DMS79 (cell line): ENCODE results near the gene CDC16.

Experiments
- DNase-seq: peaks from one replicate; lab custom pipeline; 2025; lab: John Stamatoyannopoulos, UW

CDC16 gene

DNA sequence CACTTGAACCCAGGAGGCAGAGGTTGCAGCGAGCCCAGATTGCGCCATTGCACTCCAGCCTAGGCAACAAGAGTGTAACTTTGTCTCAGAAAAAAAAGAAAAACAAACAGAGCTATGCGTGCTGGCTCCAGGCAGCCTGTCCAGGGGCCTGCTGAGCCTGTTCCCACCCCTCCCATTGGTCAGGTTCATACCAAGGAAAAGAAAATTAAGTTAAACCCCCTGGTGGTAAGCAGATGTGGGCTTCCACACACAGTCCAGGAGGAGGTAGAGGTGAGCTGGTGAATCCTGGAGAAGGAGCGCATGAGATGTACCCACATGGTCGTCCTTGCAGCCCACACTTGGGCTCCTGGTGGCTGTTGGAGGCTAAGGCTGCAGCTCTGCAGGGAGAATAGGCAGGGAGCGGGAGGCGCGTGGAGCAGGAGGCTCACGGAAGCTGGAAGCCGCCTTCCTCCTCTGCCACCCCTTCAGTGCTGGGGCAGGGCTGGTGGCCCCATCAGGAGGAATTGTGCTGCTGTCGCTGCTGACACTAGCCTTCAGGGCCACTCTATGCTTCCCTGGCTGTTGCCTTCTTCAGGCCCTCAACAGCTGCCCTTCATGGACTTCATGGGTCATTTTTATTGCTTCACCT lies 69.1 kb downstream of the CDC16 start:
- DNase-seq: no peak

DNA sequence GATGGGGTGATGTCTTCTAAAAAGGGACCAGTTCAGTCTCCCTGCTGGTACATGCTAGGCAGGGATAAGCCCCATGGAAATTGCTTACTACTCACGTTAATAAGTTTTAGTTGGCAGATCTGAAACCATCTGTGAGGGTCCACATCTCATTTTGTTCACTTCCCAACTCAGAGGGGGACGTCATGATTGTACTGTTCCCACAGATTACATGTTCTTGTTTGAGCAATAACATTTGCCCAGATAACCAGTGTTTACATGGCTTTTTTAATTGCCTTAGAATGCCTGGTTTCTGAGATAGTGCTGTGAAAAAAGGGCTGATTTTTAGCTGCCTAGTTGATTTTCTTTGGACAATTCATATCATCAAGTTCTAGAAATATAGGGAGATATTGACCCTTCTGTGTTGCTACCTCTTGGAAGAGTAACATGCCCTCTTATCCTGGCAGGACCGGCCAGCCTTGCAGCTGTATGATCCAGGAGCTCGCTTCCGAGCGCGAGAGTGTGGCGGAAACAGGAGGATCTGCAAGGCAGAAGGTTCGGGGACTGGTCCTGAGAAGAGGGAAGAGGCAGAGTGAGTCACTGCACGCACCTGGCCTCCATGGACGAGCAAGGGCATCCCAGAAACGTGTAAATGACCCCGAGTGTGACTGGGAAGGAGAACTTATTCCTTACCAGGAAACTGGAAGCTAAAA lies 69.8 kb downstream of the CDC16 start:
- no peak for DNase-seq

DNA sequence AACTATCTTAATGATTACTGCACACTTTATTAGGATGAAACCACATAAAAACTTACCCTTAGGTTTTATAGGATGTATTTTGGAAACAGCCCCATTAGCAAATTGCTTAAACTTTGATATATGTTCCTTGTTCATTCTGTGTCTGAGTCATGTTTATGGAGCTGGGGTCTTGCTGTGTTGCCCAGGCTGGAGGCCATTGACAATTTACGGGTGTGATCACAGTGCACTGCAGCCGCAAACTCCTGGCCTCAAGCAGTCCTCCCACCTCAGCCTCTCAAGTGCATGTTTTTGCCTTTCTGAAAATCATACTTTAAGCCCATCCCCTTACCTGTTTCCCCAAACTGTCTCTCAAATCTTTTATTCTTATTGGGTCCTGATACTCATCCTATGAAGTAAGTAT lies 74.4 kb downstream of the CDC16 start:
- DNase-seq: no peak

DNA sequence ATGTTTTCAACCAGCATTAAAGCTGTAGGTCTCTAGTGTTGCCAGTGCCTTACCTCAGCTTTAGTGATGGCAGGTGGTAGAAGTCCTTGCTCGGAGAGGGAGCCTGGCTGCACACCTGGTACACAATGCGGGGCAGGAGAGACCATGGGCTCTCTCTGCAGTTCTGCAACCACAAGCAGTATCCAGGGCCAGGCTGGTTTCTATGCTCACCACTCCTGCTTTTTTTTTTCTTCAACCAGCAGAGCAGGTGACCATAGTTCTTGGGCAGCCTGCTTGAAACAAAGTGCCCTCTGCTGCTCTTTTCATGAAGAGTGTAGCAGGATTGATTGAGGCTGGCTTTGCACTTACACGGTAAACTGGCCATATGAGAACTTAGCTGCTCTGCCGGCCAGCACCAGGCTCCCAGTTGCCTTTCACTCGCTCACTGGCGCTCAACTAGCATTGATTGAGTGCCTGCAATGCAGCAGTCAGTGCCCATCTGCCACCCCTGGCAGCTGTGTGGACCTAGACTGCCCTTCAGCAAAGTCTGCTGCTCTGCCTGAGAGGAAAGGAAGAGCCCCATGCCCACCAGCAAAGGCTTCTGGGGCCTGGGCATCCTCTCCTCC lies 75.2 kb downstream of the CDC16 start:
- DNase-seq: peak; percentile 88

DNA sequence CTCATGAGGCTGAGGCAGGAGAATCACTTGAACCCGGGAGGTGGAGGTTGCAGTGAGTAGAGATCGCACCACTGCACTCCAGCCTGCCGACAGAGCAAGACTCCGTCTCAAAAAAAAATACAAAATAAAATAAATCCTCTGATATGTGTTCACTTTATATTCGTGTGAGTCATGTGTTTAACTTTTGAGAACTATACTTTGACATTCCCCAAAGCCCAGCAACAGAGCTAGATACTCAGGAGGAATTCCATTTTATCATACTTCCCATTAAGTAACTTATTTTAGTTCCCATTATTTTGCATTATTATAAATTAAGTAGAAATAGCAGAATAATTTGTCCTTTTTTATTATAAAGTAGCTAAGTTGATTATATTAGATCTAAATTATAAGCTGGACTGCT lies 76.3 kb downstream of the CDC16 start:
- DNase-seq: no peak

DNA sequence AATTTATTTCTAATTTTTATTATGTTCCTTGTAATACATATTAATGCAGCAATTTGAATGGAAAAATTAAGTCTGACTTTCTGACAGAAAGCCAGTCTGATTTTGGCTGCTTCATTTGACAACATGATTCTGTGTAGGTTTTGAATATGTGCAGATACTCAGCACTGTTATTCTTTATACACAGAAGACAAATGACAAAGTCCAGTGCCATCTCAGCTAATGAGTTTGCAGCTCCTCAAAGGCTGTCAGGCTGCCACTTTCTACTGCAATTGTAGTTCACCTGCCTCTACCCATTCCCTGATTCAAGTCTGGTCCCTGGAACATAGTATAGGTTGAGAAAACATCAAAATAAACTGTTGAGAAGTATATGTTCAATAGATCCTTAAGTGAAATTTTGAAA lies 76.7 kb downstream of the CDC16 start:
- DNase-seq: no peak

DNA sequence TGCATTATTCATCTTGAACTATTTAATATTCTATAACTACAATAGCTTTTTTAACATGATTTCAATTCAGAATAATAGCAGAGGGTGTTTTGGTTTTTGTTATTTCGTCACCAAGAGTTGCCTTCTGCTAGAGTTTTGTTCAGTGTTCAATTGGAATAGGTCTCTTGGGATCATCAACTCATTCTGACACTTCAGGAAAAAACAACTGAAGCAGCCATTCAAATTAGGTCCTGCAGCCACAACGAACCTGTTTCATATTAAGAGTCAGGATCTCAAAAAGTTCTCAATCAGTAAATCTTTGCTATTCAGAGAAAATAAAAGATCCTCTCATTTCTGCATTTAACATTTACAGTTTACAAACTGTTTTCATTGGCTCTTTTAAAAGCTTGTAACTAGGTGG lies 77.2 kb downstream of the CDC16 start:
- DNase-seq: no peak

DNA sequence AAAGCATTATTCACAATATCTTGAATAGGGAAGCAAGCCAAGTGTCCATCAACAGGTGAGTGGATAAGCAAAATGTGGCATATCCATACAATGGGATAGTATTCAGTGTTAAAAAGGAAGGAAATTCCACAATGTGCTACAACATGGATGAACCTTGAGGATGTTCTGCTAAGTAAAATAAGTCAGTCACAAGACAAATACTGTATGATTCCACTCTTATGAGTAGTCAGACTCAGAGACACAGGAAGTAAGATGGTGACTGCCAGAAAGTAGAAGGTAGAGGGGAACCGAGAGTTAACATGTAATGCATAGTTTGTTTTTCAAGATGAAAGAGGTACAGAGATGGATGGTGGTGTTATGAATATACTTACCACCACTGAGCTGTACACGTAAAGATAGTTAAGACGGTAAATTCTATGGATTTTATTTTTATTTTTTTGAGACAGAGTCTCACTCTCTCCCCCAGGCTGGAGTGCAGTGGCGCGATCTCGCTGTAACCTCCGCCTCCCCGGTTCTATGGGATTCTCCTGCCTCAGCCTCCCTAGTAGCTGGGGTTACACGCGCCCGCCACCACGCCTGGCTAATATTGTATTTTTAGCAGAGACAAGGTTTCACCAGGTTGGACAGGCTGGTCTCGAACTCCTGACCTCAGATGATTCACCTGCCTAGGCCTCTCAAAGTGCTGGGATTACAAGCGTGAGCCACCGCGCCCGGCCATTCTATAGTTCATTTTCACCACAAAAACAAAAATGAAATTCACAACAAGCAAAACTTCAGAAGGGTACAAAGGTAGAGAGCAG lies 78.6 kb downstream of the CDC16 start:
- no peak for DNase-seq

DNA sequence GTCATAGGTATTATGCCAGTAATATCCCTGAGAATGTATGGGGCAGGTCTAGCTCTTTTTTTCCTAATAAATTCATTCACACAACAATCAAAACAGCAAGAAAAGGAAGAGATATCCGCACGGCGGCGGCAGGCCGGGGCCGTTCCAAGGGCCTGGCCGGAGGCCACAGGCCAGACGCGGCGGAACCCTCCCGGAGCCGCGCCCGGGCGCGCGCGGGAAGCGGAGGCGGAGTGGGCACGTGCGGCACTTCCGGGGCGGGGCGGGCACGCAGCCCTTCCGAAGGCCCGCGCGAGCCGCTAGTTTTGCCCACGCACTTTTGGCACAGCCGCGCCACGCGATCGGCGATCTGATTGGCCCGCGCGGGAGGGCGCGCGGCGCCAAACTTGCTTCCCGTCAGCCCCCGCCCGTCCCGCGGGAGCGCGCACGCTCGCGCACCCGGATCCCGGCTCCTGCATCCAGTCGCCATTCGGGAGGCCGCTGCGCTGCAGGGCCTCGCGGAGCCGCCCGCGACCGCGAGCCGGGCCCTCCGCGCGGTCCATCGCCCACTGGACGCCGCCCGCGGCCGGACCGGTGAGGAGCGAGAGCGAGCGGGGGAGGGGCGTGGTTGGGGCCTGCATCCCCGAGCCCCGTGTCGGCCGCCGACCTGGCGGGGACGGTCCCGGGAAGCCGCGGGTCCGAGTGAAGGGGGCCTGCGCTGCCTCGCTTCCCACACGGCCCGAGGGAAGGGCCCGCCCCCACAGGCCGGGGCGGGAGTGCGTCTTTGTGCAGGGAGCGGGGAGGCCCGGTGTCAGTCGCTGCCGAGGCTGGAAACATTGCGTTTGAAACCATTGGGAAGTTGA lies 79.6 kb downstream of the CDC16 start, which contains the start of gene CHAMP1:
Gene CHAMP1 (plus strand): TSS at position 430 of the 839 bp plus-strand sequence. CDS start 9,340 bp downstream, outside the sequence.
- DNase-seq: peak; percentile 95

DNA sequence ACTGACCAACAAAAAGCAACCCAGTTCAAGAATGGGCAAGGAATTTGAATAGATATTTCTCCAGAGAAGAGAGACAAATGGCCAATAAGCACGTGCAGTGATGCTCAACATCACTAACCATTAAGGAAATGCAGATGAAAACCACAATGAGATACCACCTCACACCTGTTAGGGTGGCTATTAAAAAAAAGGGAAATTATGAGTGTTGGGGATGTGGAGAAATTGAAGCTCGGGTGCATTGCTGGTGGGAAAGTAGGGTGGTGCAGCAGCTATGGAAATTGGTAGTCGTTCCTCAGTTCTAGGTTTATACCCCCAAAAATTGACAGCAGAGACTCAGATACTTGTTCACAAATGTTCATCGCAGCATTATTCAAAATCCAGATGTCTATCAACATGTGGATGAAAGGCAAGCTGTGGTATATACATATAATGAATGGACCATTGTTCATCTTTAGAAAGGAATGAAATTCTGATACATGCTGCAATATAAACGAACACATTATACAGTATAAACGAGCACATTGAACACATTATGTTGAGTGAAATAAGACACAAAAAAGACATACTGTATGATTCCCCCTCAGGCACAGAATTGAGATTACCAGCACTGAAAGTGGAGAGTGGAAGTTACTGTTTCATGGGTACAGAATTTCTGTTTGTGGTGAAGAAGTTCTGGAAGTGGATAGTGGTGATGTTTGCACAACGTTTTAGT lies 80.5 kb downstream of the CDC16 start:
- DNase-seq: no peak

DNA sequence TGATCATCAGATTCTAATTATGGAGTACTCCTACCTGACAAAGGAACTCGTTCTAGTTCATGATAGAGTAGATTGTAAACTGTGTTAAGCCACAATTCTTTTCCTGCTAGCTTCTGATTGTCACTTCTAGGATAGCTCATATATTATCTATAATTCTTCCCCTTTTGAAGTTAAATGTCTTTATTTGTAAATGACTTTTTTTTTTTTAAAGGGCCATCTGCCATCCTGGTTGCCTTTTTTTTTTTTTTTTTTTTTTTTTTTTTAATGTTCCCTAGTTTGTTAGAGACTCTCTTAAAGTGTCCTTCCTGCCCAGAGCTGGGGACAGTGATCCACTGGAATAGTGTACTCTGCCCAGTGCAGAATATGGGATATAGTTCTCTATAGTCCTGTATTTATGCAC lies 83.9 kb downstream of the CDC16 start:
- no peak for DNase-seq

DNA sequence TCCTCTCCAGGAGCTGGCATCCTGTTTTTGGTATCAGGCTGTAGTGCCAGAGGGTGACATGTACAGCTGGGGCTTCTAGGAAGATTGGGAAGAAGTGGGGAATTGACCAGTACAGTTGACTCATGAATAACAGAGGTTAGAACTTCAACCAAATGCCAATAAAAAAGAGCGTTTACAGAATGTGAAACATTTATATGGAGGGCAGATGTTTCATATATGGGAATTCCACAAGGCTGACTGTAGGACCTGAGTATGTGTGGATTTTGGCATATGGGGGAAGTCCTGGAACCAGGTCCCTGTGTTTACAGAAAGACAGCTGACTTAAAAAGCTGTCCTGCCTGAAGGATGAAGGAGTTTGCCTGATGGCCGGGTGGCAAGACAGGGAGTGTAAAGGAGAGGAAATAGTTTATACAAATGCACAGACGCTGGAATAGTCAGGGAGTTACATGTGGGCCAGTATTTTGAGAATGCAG lies 84.8 kb downstream of the CDC16 start:
- no peak for DNase-seq

DNA sequence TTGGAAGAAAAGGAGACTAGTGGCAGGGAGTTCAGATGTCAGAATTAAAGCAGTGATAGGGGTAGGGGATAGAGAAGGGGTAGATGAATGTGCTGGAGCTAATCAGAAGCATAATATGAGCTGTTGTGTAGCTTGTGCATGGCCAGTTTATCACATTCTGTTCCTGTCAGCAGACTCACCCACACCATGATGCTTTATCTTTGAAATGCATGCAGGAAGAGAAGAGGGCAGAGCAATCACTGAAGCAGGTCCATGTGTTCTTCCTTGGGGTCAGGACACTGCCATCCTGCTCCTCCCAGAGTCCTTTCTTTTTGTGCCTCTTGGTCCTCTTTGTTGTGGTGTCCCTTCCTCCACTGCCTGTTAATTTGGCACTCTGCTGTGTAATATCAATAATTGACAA lies 85.4 kb downstream of the CDC16 start:
- no peak for DNase-seq

DNA sequence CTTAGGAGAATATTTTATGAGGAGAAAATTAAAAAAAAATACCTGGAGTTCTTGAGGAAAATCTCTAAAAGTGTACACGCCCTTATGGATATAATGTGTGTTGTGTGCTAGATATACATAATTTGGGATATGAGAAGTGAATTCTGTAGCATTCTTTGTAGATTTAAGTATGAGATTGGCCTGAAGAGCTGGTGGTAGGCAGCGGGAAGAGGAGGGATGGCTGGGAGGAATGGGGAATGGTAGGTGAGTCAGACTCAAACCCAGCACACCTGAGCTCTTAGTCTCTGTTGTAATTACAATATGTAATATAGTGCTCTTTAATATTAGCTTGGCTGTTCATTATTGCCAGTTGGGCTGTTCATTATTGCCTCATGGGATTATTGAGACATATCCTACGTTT lies 86.6 kb downstream of the CDC16 start:
- DNase-seq: no peak
